RPMI7951 (cell line): ENCODE measurements around the gene FCN1. TPM values are rescaled to one million over a fixed set of nuclear protein-coding genes. Genes with fewer than 3 reads are reported as not detected.

Experiments
- DNase-seq: peaks from one replicate; pipeline ENCODE4 v3.0.0-alpha.2; 2012; ENCODE audit warnings: low read depth
- total RNA-seq: library from RNA; depleted of rRNA; stranded (reverse); fragments of >200 nt; shearing (Covaris generic); gene quantifications from 2 replicates; pipeline ENCODE4 v1.2.3, GENCODE V29; 2014

FCN1 gene
- total RNA-seq, 1 experiment from 2014 or later = not detected

GRCh38 chr9:134937164-134937555 lies 19.4 kb upstream of the FCN1 start:
- no peak for DNase-seq

GRCh38 chr9:134936346-134937163 lies 18.8 kb upstream of the FCN1 start:
- no peak for DNase-seq

DNA sequence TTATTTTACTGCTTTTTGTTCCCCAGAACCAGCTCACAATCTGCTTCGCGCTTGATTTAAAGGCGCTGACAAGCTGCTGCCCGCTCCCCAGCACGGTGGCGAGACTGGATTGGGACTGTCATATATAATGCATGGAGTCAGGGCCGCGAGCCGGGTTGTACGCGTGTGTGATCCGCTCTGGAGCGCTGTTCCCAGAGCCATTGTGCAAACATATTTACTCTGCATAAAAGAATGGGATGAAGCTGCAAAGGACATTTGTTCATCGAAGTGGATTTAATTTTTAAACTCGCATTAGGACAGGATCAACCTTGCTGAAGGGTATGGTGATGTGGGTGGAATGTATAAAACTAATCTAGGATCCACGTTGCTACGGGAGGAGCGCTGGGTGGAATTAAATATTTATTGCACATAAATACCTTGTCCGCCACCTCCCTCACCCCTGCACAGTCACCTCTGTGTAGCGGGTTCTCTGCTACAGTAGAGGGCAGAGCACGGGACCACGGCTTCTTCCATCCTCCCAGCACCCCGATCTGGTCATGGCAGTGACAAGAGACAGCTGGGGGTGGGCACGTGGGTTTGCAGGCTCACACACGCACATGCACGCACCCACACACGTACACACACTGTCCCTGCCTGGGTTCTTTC lies 18.1 kb upstream of the FCN1 start:
- no peak for DNase-seq

DNA sequence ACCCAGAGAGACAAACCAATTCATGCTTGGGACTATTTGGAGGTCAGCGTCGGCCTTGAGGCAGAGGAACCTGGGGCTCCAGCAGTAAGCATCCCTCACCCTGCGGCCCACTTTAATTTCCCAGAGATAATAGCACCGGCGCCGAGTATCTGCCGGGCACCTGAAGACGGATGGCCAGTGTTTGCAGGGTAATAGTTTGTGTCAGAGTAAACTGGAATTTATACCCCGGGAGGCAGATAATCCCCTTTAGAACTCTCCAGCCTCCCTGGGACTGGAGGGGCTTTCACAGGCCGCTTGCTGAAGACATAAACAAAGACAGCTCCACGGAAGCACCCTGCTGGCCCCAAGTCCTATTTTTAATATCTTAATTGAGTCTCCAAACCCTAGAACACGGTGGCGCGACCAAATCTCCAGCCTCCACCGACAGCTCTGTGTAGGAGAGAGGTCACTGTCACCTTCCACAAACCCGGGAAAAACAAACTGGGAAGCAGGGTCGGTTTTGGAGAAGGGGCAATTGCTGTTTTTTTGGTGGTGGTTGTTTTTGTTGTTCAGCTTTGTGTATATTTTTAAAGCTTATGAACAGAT lies 17.4 kb upstream of the FCN1 start:
- DNase-seq = no peak

DNA sequence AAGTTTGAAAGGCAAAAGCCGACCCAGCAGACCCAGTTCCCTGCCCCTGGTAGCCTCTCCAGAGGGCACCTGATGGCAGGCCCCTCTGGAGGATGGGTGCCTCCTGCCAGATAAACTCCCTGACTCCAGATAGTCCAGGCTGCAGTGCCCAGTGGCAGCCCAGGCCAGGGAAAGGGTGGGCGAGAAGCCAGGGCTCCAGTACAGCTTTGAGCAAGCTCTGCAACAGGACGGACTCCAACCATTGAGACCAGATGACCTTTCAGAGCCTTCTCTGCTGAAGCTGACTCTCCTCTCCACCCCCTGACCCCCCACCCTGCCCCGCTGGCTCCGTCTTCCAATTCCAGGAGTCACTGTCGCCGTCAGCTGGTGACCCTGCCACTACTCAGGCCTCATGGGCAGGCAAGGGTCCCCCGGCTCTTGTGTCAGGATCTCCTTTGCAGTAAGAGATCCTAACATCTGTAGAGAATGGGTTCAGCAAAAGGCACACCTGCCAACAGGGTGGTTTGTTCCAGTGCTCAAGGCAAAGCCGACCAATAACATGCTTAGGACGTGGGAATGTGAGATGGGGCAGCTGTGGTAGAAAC lies 15.5 kb upstream of the FCN1 start:
- DNase-seq = no peak

GRCh38 chr9:134932606-134933005 lies 14.9 kb upstream of the FCN1 start:
- DNase-seq = no peak

DNA sequence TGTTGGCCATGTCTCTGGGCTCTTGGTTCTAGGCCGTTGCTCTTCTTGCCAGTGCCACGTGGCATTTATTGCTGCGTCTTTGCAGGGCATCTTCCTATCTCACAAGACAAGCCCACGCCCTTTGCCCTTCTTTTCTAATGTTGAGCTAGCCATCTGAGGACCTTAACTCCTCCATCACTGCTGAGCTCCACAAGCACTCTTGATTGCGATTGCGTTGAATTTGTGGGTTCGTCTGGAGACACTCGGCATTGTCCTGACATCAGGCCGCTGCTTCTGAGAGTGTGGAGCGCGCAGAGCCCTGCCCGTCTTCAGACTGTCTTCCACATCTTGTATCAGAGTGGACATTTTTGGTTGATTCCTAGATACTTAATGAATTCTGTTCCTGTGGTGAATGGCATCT lies 14.5 kb upstream of the FCN1 start:
- DNase-seq = no peak

GRCh38 chr9:134930398-134930797 lies 12.7 kb upstream of the FCN1 start:
- DNase-seq = no peak

GRCh38 chr9:134929193-134930158 lies 11.8 kb upstream of the FCN1 start:
- DNase-seq = no peak

DNA sequence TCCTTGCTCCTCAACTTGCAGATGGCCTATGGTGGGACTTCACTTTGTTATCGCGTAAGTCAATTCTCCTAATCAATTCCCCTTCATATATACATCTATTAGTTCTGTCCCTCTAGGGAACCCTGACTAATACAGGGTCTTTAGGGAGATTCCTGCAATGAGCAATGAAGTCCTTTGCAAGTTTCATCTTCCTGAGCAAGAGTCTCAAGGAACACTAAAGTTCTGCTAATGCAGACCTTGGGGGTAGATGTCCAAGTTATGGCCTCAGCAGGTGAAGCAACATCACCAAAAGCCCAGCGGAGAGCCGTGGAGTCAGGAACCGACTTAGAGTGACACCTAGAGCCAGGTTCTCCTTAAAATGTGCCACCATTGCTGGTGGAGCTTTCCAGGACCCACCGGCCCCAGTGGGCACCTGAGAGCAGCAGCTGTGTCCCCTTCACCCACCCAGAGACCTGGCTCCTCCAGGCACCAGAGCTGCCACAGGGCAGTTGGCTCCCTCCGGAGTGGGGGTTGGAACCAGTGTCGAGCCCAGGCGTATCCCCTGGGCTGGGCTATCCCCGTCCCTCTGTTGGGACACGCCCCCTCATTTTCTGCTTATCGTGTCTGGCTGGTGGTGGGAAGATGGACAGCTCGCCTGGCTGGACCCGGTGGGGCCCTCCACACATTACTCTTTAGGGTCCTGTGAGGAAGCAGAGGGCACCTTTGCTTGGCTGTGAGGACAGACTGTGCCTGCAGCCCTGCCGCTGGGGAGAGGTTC lies 10.9 kb upstream of the FCN1 start:
- no peak for DNase-seq

DNA sequence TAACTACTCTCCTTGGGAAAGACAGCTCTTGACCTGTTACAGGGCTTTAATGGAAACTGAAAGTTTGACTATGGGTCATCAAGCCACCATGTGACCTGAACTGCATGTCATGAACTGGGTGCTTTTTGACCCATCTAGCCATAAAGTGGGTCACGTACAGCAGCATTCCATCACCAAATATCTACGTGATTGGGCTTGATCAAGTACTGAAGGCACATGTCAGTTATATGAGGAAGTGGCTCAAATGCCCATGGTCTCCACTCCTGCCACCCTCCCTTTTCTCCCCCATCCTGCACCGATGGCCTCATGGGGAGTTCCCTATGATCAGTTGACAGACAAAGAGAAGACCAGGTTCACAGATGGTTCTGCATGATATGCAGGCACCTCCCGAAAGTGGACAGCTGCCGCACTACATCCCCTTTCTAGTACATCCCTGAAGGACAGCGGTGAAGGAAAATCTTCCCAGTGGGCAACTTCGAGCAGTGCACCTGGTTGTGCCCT lies 7.3 kb upstream of the FCN1 start:
- no peak for DNase-seq

DNA sequence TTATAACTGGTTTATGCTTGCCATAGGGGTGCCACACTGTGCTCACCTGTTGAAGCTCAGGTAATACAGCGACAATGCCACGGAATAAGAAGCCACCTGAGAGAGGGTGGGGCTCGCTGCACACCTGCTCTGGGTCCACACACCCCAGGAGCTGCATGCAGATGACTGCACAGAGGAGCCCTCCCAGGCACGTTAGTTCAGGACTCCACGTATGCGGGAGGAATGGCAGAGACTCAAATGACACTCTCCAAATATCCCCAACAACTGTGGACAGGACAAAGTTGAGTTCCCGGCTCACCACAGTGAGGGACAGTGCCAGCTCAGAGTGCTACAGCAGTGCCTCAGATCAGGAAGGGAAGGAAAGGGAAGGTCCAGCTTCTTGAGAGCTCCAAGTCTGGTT lies 5.8 kb upstream of the FCN1 start:
- no peak for DNase-seq

GRCh38 chr9:134922932-134923240 lies 5.2 kb upstream of the FCN1 start:
- no peak for DNase-seq

DNA sequence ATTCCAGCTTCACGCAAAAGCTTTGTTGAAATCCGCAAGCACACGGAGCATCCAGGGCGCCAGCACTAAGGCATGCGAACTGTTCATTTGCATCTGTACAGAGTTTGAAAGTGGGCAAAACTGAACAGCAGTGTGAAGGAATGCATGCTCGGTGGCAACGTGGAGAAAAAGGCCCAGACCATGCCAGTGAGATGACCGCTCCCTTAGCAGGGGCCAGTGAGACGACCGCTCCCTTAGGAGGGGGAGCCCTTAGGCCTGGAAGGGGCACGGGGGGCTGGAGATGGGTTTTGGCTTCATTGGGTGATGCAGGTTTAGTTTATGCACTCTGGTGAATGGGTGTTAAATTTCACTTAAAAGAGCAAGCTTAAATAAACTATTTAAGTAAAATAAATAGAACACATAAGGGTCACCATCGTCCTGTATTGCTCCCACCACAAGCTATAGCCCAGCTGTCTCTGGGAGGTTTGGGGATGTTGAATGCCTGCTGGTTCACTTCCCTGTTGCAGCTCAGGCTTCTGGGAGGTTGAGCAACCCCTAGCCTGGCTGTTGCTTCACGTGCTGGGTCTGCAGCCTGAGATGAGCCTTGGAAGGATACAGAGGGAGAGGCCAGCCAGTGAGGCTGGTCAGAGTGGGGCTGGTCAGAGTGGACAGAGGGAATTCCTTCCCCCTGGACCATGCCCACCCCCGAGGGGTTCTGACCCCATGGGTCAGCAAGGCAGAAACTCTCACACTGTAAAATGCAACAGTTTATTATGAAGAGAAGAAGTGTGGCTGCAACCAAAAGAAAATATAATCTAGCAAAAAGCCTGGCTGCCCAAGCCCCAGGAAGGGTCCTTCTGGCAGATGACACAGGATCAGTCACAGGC lies 4.6 kb upstream of the FCN1 start:
- DNase-seq = no peak

DNA sequence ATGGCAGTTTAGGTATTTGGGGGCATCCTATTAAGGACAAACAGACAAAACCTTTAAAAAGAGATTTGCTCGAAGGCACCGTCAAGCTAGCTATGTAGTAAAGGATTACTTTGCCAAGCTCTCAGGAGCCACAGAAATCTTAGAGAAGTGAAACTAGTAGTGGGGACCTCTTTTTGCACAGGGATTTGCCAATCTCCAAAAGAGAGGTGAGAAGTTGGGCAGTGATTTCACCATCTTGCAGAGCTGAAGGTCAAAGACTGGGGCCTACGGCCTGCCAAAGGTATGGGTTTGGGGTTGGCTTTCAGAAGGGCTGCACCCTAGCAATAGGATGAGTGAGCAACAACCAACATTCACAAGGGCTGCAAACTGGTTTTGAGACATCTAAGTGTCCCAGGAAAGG lies 1.6 kb upstream of the FCN1 start:
- DNase-seq = no peak

DNA sequence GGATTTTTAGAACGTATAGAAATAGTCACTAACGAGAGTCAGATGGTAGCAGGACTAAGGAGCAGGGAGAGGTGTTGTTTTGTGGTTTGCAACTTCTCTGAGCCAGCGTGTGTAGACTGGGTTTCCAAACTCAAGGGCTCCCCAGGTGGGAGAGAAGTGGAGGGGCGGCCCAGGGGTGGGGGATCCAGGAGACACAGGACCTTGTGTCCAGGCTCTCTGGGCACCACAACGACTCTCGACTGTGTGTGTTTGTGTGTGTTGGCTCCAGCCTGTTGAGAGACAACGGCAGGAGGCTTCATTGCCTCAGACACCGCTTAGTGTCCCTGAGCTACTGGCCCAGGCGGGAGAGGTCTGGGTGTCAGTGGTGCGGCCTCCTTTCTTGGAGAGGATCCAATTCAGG lies 934 bp upstream of the FCN1 start:
- DNase-seq = no peak

DNA sequence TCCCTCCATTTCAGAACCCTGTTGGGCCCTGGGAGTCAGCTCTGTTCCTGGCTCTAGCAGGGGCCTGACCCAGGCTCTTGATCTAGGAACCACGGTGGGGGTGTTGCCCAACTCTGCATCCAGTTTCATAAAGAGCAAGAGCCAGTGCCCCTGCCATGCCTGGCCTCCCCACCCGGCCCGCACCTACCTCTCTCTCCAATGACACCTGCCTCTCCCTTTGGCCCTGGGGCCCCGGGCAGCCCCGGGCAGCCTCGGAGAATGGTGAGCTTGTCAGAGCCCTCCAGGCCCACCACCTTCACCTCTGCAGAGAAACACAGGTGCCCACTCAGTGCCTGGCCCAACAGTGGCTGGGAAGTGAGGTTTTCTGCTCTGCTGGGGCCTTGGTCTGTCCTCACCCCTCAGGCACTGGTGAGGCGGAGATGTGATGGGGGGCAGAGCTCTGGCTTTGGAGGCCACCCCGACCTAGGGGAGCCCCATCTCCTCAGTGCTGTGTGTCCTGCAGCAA lies 1.5 kb downstream of the FCN1 start:
- DNase-seq = no peak

DNA sequence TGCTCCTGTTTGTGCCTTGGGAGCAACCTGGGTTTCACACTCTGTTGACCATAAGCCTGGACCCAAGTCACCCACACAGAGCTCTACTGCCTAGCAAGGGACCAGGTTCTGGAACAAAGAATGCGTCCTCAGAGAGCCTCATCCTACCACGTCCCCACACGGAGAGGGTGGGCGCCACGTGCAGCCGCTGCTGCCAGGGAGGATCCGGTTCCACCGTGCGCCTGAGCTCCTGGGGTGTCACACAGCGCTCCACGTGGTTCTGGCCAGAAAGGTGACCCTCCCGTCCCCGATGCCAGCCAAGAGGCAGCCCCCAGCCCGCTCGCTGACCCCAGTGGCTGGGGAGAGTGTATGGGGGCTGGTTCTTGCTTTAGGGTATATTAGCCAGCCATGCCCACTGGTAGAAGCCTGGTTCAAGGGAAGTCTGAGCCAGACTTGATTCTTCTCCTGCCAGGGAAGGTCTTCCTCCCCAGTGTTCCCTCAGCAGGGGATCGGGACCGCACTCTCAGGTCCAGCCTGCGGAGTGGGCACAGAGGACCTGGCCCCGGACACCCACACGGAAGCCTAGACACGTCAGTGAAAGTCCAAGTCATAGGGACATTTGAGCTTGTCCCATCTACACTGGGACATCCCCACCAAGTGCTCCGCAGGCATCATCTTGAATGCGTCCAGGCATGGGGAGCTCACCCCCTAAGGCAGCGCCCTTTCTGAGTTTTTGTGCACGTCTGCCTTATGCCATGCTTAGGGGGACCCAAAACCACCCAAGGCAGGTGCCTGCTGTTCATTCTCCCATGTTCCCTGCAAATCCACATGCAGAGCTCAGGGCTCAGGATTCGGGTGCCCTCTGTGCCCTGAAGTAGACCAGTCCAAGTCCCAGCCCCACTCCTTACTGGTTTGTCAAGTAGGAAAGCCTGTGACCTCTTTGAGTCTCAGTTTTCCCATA lies 2.4 kb downstream of the FCN1 start:
- no peak for DNase-seq

- DNase-seq = no peak
These were observed 3.2 kb downstream of the FCN1 start for GRCh38 chr9:134914501-134914834.
